ENCODE measurements around the gene SLC4A4. TPM values are rescaled to one million over a fixed set of nuclear protein-coding genes. Genes with fewer than 3 reads are reported as not detected.
A peak's percentile ranks its signal among the peaks of the same experiment; 100 is the strongest.

The SLC4A4 gene
- total RNA-seq, 1 donor from 2014 or later: 281 TPM

DNA sequence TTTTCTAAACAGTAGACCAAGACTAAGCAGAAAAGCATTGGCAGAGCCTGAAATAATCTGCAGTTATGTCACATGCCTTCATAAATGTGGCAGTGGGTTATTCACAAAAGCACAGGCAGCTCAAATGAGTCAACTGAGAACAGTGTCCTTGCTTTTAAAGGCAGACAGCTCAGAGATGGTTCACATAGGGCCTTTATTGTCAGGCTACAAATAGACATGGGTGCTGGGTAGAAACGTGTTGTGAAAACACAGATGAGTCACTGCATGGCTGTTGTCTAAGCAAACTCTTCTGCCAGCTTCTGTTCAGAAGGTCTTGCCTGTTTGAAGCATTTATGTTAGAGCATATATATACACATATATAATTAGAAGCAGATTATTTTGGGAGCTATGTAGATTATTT lies 118.0 kb downstream of the SLC4A4 start:
- no peak for DNase-seq (ENCODE audit: low spot score, unreplicated experiment)
- TF ChIP-seq, protein P1, sequence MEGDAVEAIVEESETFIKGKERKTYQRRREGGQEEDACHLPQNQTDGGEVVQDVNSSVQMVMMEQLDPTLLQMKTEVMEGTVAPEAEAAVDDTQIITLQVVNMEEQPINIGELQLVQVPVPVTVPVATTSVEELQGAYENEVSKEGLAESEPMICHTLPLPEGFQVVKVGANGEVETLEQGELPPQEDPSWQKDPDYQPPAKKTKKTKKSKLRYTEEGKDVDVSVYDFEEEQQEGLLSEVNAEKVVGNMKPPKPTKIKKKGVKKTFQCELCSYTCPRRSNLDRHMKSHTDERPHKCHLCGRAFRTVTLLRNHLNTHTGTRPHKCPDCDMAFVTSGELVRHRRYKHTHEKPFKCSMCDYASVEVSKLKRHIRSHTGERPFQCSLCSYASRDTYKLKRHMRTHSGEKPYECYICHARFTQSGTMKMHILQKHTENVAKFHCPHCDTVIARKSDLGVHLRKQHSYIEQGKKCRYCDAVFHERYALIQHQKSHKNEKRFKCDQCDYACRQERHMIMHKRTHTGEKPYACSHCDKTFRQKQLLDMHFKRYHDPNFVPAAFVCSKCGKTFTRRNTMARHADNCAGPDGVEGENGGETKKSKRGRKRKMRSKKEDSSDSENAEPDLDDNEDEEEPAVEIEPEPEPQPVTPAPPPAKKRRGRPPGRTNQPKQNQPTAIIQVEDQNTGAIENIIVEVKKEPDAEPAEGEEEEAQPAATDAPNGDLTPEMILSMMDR (IDR thresholded peaks at IDR 0.05; ENCODE audit: unreplicated experiment): no peak
- H3K27me3 Mint-ChIP-seq: no peaks in the 10 kb centered on the region
- H3K4me3 Mint-ChIP-seq (ENCODE audit: low read depth): no peak overlapping the region
- H3K36me3 Mint-ChIP-seq (ENCODE audit: insufficient read depth): peaks cover 37% of the 10 kb centered on the region
- no peaks in the 10 kb centered on the region for H3K4me1 Mint-ChIP-seq (ENCODE audit: low read depth)
- no peak overlapping the region for H3K27ac Mint-ChIP-seq
- no peaks in the 10 kb centered on the region for H3K9me3 Mint-ChIP-seq (ENCODE audit: low read depth)

DNA sequence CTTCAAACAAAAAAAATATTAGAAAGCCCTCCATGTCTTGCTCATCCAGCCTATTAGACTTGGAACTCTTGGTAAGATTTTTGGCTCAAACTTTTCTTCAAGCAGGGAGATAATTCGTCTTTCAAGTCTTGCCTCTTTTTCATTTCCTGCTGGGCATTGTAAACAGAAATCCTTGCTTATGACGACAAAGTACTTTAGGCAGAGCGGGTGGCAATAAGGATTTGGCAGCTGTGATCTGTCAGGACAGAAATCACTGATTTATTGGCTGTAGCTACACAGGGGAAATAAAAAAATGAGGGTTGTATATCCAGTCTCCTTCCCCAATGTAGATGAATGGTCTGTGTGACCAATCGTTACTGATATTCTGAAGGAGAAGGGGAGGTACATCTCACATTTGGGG lies 121.6 kb downstream of the SLC4A4 start:
- TF ChIP-seq, protein P1 (IDR thresholded peaks at IDR 0.05; ENCODE audit: unreplicated experiment): no peak
- Mint-ChIP-seq H3K4me1 (ENCODE audit: low read depth) (no peaks in the 10 kb centered on the region), H3K27me3 (no peaks in the 10 kb centered on the region), H3K27ac (peak overlapping the region; percentile 55), H3K36me3 (ENCODE audit: insufficient read depth) (peaks cover 34% of the 10 kb centered on the region), H3K9me3 (ENCODE audit: low read depth) (no peaks in the 10 kb centered on the region), H3K4me3 (ENCODE audit: low read depth) (no peak overlapping the region)
- no peak for DNase-seq (ENCODE audit: low spot score, unreplicated experiment)

DNA sequence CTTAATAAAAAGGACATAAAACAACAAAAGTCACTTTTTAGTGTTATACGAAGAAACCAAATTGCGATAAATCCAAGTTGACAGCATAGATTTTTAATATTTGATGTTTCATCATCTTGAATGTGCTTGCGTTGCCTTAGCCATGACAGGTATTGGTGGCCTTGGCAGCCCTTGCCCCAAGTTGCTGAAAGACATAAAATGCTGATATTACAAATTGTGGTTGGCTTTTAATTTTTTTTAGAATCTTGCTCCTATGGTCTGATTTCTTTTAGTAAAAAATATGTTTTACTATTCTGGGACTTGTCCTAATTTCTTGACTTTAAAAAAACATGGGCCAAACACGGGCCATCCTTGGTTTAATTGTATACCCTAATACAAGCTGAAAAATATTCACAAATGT lies 122.6 kb downstream of the SLC4A4 start:
- Mint-ChIP-seq H3K4me3 (ENCODE audit: low read depth) (no peak overlapping the region), H3K27ac (no peak overlapping the region), H3K9me3 (ENCODE audit: low read depth) (no peaks in the 10 kb centered on the region), H3K4me1 (ENCODE audit: low read depth) (no peaks in the 10 kb centered on the region), H3K36me3 (ENCODE audit: insufficient read depth) (peaks cover 32% of the 10 kb centered on the region), H3K27me3 (no peaks in the 10 kb centered on the region)
- TF ChIP-seq, protein P1 (IDR thresholded peaks at IDR 0.05; ENCODE audit: unreplicated experiment): no peak
- DNase-seq (ENCODE audit: low spot score, unreplicated experiment): no peak

DNA sequence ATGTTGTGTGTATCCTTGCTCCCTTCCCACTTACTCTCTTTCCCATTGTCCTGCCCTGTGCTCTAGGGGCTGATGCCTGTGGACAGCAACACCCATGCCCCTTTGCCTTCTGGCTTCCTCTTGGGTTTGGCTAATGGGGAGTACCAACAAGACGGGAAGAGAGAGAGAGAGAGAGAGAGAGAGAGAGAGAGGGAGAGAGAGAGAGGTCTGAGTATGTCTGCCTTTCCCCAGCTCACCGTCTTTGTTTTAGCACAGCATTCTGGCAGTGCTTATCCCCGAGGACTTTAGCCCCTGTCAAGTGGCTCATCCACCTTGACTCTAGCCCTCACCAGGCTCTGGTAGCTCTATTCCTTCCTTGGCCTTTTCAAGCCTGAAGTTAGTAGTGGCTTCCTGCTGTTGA lies 128.0 kb downstream of the SLC4A4 start:
- Mint-ChIP-seq H3K4me1 (ENCODE audit: low read depth) (no peaks in the 10 kb centered on the region), H3K27ac (peak overlapping the region; percentile 94), H3K27me3 (no peaks in the 10 kb centered on the region), H3K9me3 (ENCODE audit: low read depth) (no peaks in the 10 kb centered on the region), H3K4me3 (ENCODE audit: low read depth) (no peak overlapping the region), H3K36me3 (ENCODE audit: insufficient read depth) (peaks cover 48% of the 10 kb centered on the region)
- TF ChIP-seq, protein P1 (IDR thresholded peaks at IDR 0.05; ENCODE audit: unreplicated experiment): no peak
- DNase-seq (ENCODE audit: low spot score, unreplicated experiment): no peak

DNA sequence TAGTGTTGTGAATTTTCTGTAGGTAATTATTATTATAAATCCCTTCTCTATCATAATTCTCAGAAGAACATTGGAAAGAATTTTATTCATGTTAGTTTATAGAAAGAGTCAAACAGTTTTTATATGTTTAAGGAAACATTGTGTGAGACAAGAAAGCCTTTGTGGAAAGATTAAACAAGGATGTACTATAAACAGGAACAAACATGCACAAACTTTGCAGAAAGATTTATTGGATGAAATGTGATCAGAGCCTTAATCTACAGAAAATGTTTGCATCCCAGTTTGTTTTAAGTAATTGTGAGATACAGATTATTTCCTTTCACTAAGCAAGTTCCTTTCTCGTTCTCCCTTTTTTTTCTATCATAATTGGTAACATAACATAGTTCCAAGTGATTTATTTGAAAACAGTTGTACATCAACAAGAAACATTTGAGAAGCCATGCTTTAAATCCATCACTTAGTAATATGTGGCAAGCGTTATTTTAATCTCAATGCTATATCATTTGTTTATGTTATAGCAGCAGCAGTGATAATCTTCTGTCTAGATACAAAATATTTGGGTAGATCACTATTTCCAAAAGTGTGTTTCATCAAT lies 129.4 kb downstream of the SLC4A4 start:
- DNase-seq (ENCODE audit: low spot score, unreplicated experiment): no peak
- Mint-ChIP-seq H3K9me3 (ENCODE audit: low read depth) (no peaks in the 10 kb centered on the region), H3K36me3 (ENCODE audit: insufficient read depth) (peaks cover 52% of the 10 kb centered on the region), H3K27me3 (no peaks in the 10 kb centered on the region), H3K4me1 (ENCODE audit: low read depth) (no peaks in the 10 kb centered on the region), H3K4me3 (ENCODE audit: low read depth) (no peak overlapping the region), H3K27ac (no peak overlapping the region)
- TF ChIP-seq, protein P1 (IDR thresholded peaks at IDR 0.05; ENCODE audit: unreplicated experiment): no peak

Data from progenitor cell of endocrine pancreas (in vitro differentiated cells).